ENCODE data around the gene PHETA1.

Gene PHETA1

GRCh38 chr12:111368291-111368787 is 556 bp downstream of the PHETA1 start:
- no peak for DNase-seq

GRCh38 chr12:111367661-111368221 is 1.2 kb downstream of the PHETA1 start:
- DNase-seq, result no peak

- DNase-seq, result no peak
Observed at GRCh38 chr12:111366583-111366982, 2.3 kb downstream of the PHETA1 start.

- no peak for DNase-seq
Observed at GRCh38 chr12:111366075-111366474, 2.8 kb downstream of the PHETA1 start.

GRCh38 chr12:111363578-111363977 is 5.3 kb downstream of the PHETA1 start:
- no peak for DNase-seq

GRCh38 chr12:111362687-111363475 is 6.0 kb downstream of the PHETA1 start:
- DNase-seq, result no peak

GRCh38 chr12:111361717-111362576 is 6.9 kb downstream of the PHETA1 start:
- no peak for DNase-seq

- no peak for DNase-seq
Observed at GRCh38 chr12:111361073-111361716, 7.7 kb downstream of the PHETA1 start.

GRCh38 chr12:111360325-111360930 is 8.5 kb downstream of the PHETA1 start:
- DNase-seq, result no peak

GRCh38 chr12:111359914-111360276 is 9.0 kb downstream of the PHETA1 start:
- DNase-seq, result no peak

GRCh38 chr12:111359231-111359913 is 9.5 kb downstream of the PHETA1 start:
- peak; percentile 15 to 27 for DNase-seq

- DNase-seq, result no peak
Observed at GRCh38 chr12:111355201-111355925, 13.5 kb downstream of the PHETA1 start.

GRCh38 chr12:111354511-111354910 is 14.4 kb downstream of the PHETA1 start:
- DNase-seq, result no peak

GRCh38 chr12:111353603-111354295 is 15.1 kb downstream of the PHETA1 start:
- no peak for DNase-seq

GRCh38 chr12:111353026-111353425 is 15.9 kb downstream of the PHETA1 start:
- no peak for DNase-seq

- DNase-seq, result no peak
Observed at GRCh38 chr12:111352296-111352993, 16.4 kb downstream of the PHETA1 start.

GRCh38 chr12:111351026-111351425 is 17.9 kb downstream of the PHETA1 start:
- DNase-seq, result no peak

- DNase-seq, result no peak
Observed at GRCh38 chr12:111349748-111350520, 19.0 kb downstream of the PHETA1 start.

- DNase-seq, result no peak
Observed at GRCh38 chr12:111349101-111349747, 19.7 kb downstream of the PHETA1 start.

Data from activated CD4-positive, alpha-beta T cell treated with anti-CD3 and anti-CD28 coated beads for 4 hours (primary cell).